ENCODE results near the gene EYA4.

DNA sequence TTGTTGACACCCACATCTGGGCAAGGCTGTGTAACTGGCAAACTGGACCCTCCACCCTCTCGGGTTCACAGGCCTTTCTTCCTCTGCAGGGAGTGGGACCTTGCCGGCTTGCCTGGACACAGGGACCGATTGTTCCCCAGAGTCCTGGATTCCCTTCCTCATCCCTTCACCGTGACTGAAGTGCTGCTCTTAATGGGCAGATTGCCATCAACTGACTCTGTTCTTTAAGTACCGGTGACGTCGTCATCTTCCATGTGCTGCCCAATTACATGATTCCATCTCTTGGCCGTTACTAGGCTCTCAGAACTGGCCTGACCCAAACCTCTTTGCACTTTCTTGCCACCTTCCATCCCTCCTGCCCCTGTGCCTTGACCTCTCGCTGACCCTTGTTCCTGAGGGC lies 85.4 kb downstream of the EYA4 start:
- TF ChIP-seq, protein P1, sequence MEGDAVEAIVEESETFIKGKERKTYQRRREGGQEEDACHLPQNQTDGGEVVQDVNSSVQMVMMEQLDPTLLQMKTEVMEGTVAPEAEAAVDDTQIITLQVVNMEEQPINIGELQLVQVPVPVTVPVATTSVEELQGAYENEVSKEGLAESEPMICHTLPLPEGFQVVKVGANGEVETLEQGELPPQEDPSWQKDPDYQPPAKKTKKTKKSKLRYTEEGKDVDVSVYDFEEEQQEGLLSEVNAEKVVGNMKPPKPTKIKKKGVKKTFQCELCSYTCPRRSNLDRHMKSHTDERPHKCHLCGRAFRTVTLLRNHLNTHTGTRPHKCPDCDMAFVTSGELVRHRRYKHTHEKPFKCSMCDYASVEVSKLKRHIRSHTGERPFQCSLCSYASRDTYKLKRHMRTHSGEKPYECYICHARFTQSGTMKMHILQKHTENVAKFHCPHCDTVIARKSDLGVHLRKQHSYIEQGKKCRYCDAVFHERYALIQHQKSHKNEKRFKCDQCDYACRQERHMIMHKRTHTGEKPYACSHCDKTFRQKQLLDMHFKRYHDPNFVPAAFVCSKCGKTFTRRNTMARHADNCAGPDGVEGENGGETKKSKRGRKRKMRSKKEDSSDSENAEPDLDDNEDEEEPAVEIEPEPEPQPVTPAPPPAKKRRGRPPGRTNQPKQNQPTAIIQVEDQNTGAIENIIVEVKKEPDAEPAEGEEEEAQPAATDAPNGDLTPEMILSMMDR (IDR thresholded peaks at IDR 0.05; ENCODE audit: insufficient read depth, low read depth, low read length): no peak
- TF ChIP-seq EZH2 (IDR thresholded peaks at IDR 0.05; ENCODE audit: insufficient read depth, low read length): no peak
